ENCODE measurements around the gene PGD. TPM values are rescaled to one million over a fixed set of nuclear protein-coding genes. Genes with fewer than 3 reads are reported as not detected.

Gene PGD
- total and polyA plus RNA-seq, 2 of the 13 experiments (the other 11 are each of a cell fraction or from before 2014, with no cell fraction given), result 64.8 to 210 TPM

DNA sequence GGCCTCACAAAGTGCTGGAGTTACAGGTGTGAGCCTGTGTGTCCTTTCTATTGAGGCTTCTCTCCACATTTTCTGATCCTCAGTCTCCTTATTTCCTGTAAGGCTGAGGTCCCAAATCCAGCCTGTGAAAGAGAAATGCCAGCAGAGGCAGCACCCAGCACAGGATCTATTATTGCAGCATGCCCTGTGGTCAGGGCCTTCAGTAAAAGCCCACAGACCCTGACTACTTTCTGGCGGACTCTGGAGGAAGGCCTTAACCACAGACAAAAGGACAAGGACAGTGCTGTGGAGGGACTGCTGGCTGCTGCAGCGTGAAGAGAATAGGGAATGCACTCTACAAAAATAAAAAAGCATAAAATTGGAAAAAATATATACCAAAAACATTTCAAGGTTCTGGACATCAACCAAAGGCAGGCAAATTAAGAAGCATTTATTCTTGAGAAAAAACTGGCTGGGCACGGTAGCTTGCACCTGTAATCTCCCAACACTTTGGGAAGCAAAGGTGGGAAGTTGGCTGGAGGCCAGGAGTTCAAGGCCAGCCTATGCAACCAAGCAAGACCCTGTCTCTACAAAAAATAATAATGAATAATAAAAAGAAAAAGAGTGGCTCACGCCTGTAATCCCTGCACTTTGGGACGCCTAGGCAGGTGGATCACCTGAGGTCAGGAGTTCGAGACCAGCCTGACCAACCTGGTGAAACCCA, 9.4 kb upstream of the PGD start:
- Histone ChIP-seq H3K79me2 (ENCODE audit: insufficient read depth, low read length) (no peaks in the 10 kb centered on the region), H3K27me3 (ENCODE audit: control insufficient read depth in 1 of 2, insufficient read depth in 2 of 2, low read length in 2 of 2) (no peaks in the 10 kb centered on the region), H3K9ac (ENCODE audit: insufficient read depth, low read depth, low read length) (no peak overlapping the region), H3K36me3 (replicated peaks in 1 of 2; ENCODE audit: control insufficient read depth in 1 of 2, insufficient read depth in 2 of 2, low read length in 2 of 2) (no peaks in the 10 kb centered on the region), H2AFZ (ENCODE audit: low read length) (no peak overlapping the region), H3K27ac (ENCODE audit: extremely low read length, insufficient read depth, low read length) (peak overlapping the region; percentile 74), H3K4me1 (ENCODE audit: insufficient read depth, low read length) (peaks cover 51% of the 10 kb centered on the region), H3K4me3 (replicated peaks in 1 of 3; ENCODE audit: insufficient read depth in 1 of 3, low read depth in 2 of 3, low read length in 3 of 3) (no peak overlapping the region), H4K20me1 (ENCODE audit: insufficient read depth, low read length) (no peaks in the 10 kb centered on the region), H3K9me3 (ENCODE audit: low read length) (no peaks in the 10 kb centered on the region), H3K4me2 (ENCODE audit: low read depth, low read length) (no peak overlapping the region)
- no peak for FAIRE-seq
- BruUV-seq (replicated peaks), result no TSS peak
- DNase-seq (ENCODE audit: low spot score), result no peak
- in situ Hi-C loops (cut with HindIII; ENCODE audit: extremely low pct_ligation_motif_present, low pct_unique_long_range_greater_than_20kb), result loop anchor here (10.0 kb wide), 1 partner anchor 85 kb away; the partner anchor contains the start of genes DFFA and PEX14
- intact Hi-C loops (cut with micrococcal nuclease; ENCODE audit: unreplicated experiment), result no loop called here
- POLR2A ChIA-PET, result interaction anchor here (4.7 kb wide), 1 partner anchor 11 kb away, joined by 65 read pairs; the partner anchor contains the start of gene PGD
- peak; percentile 38; the same call in 1 of the 2 replicates for TF ChIP-seq ZBTB33 (CRISPR knock-in tag; IDR thresholded peaks at IDR 0.05)
- TF ChIP-seq CCAR2 (optimal IDR thresholded peaks at IDR 0.05; ENCODE audit: low read depth, low read length), result no peak
- CTCF ChIA-PET (ENCODE audit: low intra/inter-chr PET ratio, low total read pairs), result no interaction called here
- ATAC-seq, result peak; percentile 43
- WGBS (ENCODE audit: low lambda C conversion rate), result 78% methylated on average over 6 of the region's 6 CpGs

GRCh38 chr1:10396870-10397269, 2.0 kb upstream of the PGD start:
- peaks cover 33% of the 10 kb centered on the region for H3K4me1 ChIP-seq (ENCODE audit: insufficient read depth, low read length)
- H3K27me3 ChIP-seq (ENCODE audit: control insufficient read depth in 1 of 2, insufficient read depth in 2 of 2, low read length in 2 of 2), result no peaks in the 10 kb centered on the region
- ATAC-seq (no peak), FAIRE-seq (peak; percentile 23), DNase-seq (ENCODE audit: low spot score) (no peak)
- H3K9me3 ChIP-seq (ENCODE audit: low read length), result no peaks in the 10 kb centered on the region
- CTCF ChIA-PET (ENCODE audit: low intra/inter-chr PET ratio, low total read pairs), result no interaction called here
- intact Hi-C loops (cut with micrococcal nuclease; ENCODE audit: unreplicated experiment), result no loop called here
- BruUV-seq (replicated peaks), result no TSS peak
- no peak overlapping the region for H3K4me2 ChIP-seq (ENCODE audit: low read depth, low read length)
- H3K79me2 ChIP-seq (ENCODE audit: insufficient read depth, low read length), result peaks cover 22% of the 10 kb centered on the region
- H3K9ac ChIP-seq (ENCODE audit: insufficient read depth, low read depth, low read length), result no peak overlapping the region
- WGBS (ENCODE audit: low lambda C conversion rate), result 98% methylated on average over 3 of the region's 3 CpGs
- in situ Hi-C loops (cut with HindIII; ENCODE audit: extremely low pct_ligation_motif_present, low pct_unique_long_range_greater_than_20kb), result no loop called here
- no peaks in the 10 kb centered on the region for H3K36me3 ChIP-seq (replicated peaks in 1 of 2; ENCODE audit: control insufficient read depth in 1 of 2, insufficient read depth in 2 of 2, low read length in 2 of 2)
- H2AFZ ChIP-seq (ENCODE audit: low read length), result no peak overlapping the region
- H3K4me3 ChIP-seq (replicated peaks in 1 of 3; ENCODE audit: insufficient read depth in 1 of 3, low read depth in 2 of 3, low read length in 3 of 3), result no peak overlapping the region
- H3K27ac ChIP-seq (ENCODE audit: extremely low read length, insufficient read depth, low read length), result no peak overlapping the region
- POLR2A ChIA-PET, result no interaction called here
- no peaks in the 10 kb centered on the region for H4K20me1 ChIP-seq (ENCODE audit: insufficient read depth, low read length)
- TF ChIP-seq ZNF451 (CRISPR knock-in tag; IDR thresholded peaks at IDR 0.05), result no peak
- TF ChIP-seq HNF4A (CRISPR knock-in tag; IDR thresholded peaks at IDR 0.05), result no peak
- TF ChIP-seq ZNF317 (CRISPR knock-in tag; IDR thresholded peaks at IDR 0.05), result no peak
- no peak for TF ChIP-seq MIXL1 (CRISPR knock-in tag; IDR thresholded peaks at IDR 0.05)
- TF ChIP-seq ARID2 (CRISPR knock-in tag; IDR thresholded peaks at IDR 0.05; ENCODE audit: borderline replicate concordance), result no peak
- TF ChIP-seq ZNF546 (CRISPR knock-in tag; conservative IDR thresholded peaks at IDR 0.05), result no peak
- TF ChIP-seq LCORL (IDR thresholded peaks at IDR 0.05), result no peak
- no peak for TF ChIP-seq LCORL (CRISPR knock-in tag; IDR thresholded peaks at IDR 0.05)
- TF ChIP-seq ZNF563 (CRISPR knock-in tag; IDR thresholded peaks at IDR 0.05), result no peak
- no peak for TF ChIP-seq GABPB1 (CRISPR knock-in tag; IDR thresholded peaks at IDR 0.05)
- no peak for TF ChIP-seq IRF2 (CRISPR knock-in tag; IDR thresholded peaks at IDR 0.05)
- TF ChIP-seq, protein P1, sequence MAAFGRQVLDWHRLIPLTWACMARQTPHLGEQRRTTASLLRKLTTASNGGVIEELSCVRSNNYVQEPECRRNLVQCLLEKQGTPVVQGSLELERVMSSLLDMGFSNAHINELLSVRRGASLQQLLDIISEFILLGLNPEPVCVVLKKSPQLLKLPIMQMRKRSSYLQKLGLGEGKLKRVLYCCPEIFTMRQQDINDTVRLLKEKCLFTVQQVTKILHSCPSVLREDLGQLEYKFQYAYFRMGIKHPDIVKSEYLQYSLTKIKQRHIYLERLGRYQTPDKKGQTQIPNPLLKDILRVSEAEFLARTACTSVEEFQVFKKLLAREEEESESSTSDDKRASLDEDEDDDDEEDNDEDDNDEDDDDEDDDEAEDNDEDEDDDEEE (CRISPR knock-in tag; IDR thresholded peaks at IDR 0.05), result no peak
- TF ChIP-seq ZNF431 (CRISPR knock-in tag; IDR thresholded peaks at IDR 0.05; ENCODE audit: borderline replicate concordance, low read depth), result no peak
- TF ChIP-seq SATB2 (CRISPR knock-in tag; IDR thresholded peaks at IDR 0.05), result no peak
- TF ChIP-seq ZNF709 (CRISPR knock-in tag; IDR thresholded peaks at IDR 0.05), result no peak
- no peak for TF ChIP-seq SALL2 (CRISPR knock-in tag; IDR thresholded peaks at IDR 0.05)
